NT2/D1 (cell line): Measurements from ENCODE around the gene TOM1L2.

Source experiments
- SUZ12 ChIP-seq: IDR thresholded peaks from 2 replicates; pipeline ENCODE4 v1.6.1; 2011; ENCODE audit not compliant: insufficient read length, insufficient read depth; ENCODE audit errors: extremely low read depth
- YY1 ChIP-seq: IDR thresholded peaks from 2 replicates; pipeline ENCODE4 v1.6.1; 2011; ENCODE audit not compliant: insufficient read length, insufficient read depth
- ZNF274 ChIP-seq: IDR thresholded peaks from 2 replicates; pipeline ENCODE4 v1.6.1; 2011; ENCODE audit warnings: mild to moderate bottlenecking, low read depth, low read length

GRCh38 chr17:17940441-17940911 is 31.7 kb downstream of the TOM1L2 start:
- no peak for TF ChIP-seq ZNF274
- TF ChIP-seq YY1 = no peak
- TF ChIP-seq SUZ12 = no peak
